Liver (tissue), 3 donors: ENCODE results near the gene CMBL.

Experiments
- FOXA1 ChIP-seq: IDR thresholded peaks from 2 replicates; pipeline ENCODE4 v1.6.1; 2016; ENCODE audit warnings: antibody characterized with exemption
- FOXA2 ChIP-seq: IDR thresholded peaks from 2 replicates; pipeline ENCODE4 v1.6.1; 2016; ENCODE audit warnings: antibody characterized with exemption
- GABPA ChIP-seq, 2 donors: IDR thresholded peaks in 1 of 2; conservative IDR thresholded peaks in 1 of 2; 2 replicates each; pipeline ENCODE4 v1.6.1; 2016; ENCODE audit warnings: antibody characterized with exemption in 2 of 2, mild to moderate bottlenecking in 1 of 2, moderate library complexity in 1 of 2
- JUND ChIP-seq, 2 donors: IDR thresholded peaks; 2 replicates each; pipeline ENCODE4 v1.6.1; 2016; ENCODE audit warnings: antibody characterized with exemption in 2 of 2
- REST ChIP-seq: IDR thresholded peaks from 2 replicates; pipeline ENCODE4 v1.6.1; 2016; ENCODE audit warnings: antibody characterized with exemption, mild to moderate bottlenecking
- SP1 ChIP-seq: IDR thresholded peaks from 2 replicates; pipeline ENCODE4 v1.6.1; 2018; ENCODE audit warnings: antibody characterized with exemption, mild to moderate bottlenecking
- YY1 ChIP-seq: IDR thresholded peaks from 2 replicates; pipeline ENCODE4 v1.6.1; 2016; ENCODE audit warnings: antibody characterized with exemption, mild to moderate bottlenecking
- TF ChIP-seq, protein P1 (sequence below): fragments of 150-350 bp; IDR thresholded peaks from 2 replicates; pipeline ENCODE4 v1.5.1; 2017; ENCODE audit warnings: improper control_type of control experiment, low read depth, low read length; ENCODE audit not compliant: missing input control
- donor health status: healthy.
- donor health status: healthy.

DNA sequence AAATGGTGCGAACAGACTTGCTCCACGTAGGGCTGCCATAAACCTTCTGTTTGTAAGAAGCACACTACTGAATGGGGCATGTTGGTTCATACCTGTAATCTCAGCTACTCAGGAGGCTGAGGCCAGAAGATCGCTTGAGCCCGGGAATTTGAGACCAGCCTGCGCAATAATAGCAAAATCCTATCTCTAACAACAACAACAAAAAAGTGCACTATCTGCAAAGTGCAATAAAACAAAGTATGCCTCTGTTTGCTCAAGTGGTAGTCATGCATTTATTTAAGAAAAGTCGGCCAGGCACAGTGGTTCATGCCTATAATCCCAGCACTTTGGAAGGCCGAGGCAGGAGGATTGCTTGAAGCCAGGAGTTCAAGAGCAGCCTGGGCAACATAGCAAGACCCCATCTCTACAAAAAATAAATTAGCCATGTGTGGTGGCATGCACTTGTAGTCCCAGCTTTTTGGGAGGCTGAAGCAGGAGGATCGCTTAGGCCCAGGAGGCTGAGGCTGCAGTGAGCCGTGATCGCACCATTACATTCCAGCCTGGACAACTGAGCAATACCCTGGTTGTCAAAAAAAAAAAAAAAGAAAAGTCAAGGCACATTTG lies 63.3 kb downstream of the CMBL start:
- TF ChIP-seq GABPA (IDR thresholded peaks at IDR 0.05 in 1 of 2, conservative IDR thresholded peaks at IDR 0.05 in 1 of 2) (no peak), YY1 (no peak), JUND (IDR thresholded peaks at IDR 0.05) (no peak), SP1 (no peak), REST (no peak), FOXA1 (no peak), FOXA2 (no peak)
- TF ChIP-seq, protein P1, sequence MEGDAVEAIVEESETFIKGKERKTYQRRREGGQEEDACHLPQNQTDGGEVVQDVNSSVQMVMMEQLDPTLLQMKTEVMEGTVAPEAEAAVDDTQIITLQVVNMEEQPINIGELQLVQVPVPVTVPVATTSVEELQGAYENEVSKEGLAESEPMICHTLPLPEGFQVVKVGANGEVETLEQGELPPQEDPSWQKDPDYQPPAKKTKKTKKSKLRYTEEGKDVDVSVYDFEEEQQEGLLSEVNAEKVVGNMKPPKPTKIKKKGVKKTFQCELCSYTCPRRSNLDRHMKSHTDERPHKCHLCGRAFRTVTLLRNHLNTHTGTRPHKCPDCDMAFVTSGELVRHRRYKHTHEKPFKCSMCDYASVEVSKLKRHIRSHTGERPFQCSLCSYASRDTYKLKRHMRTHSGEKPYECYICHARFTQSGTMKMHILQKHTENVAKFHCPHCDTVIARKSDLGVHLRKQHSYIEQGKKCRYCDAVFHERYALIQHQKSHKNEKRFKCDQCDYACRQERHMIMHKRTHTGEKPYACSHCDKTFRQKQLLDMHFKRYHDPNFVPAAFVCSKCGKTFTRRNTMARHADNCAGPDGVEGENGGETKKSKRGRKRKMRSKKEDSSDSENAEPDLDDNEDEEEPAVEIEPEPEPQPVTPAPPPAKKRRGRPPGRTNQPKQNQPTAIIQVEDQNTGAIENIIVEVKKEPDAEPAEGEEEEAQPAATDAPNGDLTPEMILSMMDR, result no peak
